ENCODE measurements around the gene CCT2.

GRCh38 chr12:69580074-69580473, 5.2 kb upstream of the CCT2 start:
- TF ChIP-seq, protein P1, sequence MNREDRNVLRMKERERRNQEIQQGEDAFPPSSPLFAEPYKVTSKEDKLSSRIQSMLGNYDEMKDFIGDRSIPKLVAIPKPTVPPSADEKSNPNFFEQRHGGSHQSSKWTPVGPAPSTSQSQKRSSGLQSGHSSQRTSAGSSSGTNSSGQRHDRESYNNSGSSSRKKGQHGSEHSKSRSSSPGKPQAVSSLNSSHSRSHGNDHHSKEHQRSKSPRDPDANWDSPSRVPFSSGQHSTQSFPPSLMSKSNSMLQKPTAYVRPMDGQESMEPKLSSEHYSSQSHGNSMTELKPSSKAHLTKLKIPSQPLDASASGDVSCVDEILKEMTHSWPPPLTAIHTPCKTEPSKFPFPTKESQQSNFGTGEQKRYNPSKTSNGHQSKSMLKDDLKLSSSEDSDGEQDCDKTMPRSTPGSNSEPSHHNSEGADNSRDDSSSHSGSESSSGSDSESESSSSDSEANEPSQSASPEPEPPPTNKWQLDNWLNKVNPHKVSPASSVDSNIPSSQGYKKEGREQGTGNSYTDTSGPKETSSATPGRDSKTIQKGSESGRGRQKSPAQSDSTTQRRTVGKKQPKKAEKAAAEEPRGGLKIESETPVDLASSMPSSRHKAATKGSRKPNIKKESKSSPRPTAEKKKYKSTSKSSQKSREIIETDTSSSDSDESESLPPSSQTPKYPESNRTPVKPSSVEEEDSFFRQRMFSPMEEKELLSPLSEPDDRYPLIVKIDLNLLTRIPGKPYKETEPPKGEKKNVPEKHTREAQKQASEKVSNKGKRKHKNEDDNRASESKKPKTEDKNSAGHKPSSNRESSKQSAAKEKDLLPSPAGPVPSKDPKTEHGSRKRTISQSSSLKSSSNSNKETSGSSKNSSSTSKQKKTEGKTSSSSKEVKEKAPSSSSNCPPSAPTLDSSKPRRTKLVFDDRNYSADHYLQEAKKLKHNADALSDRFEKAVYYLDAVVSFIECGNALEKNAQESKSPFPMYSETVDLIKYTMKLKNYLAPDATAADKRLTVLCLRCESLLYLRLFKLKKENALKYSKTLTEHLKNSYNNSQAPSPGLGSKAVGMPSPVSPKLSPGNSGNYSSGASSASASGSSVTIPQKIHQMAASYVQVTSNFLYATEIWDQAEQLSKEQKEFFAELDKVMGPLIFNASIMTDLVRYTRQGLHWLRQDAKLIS (CRISPR knock-in tag; IDR thresholded peaks at IDR 0.05; ENCODE audit: borderline replicate concordance), result no peak
- TF ChIP-seq TEAD4 (CRISPR knock-in tag; IDR thresholded peaks at IDR 0.05) (no peak), ELF4 (CRISPR knock-in tag; IDR thresholded peaks at IDR 0.05; ENCODE audit: low read depth) (no peak), ESRRA (CRISPR knock-in tag; IDR thresholded peaks at IDR 0.05; ENCODE audit: borderline replicate concordance) (no peak)
- TF ChIP-seq, protein P2, sequence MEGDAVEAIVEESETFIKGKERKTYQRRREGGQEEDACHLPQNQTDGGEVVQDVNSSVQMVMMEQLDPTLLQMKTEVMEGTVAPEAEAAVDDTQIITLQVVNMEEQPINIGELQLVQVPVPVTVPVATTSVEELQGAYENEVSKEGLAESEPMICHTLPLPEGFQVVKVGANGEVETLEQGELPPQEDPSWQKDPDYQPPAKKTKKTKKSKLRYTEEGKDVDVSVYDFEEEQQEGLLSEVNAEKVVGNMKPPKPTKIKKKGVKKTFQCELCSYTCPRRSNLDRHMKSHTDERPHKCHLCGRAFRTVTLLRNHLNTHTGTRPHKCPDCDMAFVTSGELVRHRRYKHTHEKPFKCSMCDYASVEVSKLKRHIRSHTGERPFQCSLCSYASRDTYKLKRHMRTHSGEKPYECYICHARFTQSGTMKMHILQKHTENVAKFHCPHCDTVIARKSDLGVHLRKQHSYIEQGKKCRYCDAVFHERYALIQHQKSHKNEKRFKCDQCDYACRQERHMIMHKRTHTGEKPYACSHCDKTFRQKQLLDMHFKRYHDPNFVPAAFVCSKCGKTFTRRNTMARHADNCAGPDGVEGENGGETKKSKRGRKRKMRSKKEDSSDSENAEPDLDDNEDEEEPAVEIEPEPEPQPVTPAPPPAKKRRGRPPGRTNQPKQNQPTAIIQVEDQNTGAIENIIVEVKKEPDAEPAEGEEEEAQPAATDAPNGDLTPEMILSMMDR (IDR thresholded peaks at IDR 0.05), result no peak
